ENCODE measurements around the gene GRIN3B. TPM values are rescaled to one million over a fixed set of nuclear protein-coding genes. Genes with fewer than 3 reads are reported as not detected.

GRIN3B gene
- total and polyA plus RNA-seq, 2 of the 8 experiments (the other 6 are each of a cell fraction or from before 2014, with no cell fraction given): 0.45 to 1.0 TPM

DNA sequence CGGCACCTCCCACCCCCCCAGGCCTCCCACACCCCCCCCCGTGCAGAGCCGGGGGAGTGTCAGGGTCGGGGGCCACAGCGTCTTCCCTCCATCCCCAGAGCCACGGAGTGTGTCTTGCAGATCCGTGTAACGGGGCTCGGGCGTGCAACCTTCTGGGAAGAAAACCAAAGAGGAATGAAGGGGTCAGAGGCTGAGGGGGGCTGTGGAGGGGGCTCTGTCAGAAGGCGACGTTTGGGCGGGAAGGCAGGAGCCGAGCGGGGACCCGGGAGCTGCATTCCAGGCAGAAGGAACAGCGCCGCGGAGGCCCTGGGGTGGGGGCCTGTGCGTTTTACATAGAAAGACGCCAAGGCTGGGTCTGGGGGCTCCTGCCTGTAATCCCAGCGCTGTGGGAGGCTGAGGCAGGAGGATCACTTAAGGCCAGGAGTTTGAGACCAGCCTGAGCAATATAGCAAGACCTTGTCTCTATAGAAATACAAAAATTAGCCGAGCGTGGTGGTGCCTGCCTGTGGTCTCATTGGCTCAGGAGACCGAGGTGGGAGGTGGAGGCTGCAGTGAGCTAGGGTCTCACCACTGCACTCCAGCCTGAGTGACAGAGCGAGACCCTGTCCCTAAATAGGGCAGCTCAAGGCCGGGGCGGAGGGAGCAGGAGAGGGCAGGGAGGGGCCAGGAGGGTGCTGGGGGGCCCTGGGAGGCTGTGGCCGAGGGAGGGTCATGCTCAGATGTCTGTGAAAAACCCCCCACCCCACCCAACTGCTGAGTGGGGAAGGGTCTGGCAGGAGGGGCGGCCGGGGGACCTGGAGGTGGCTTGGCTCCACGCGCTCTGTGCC, 46.6 kb upstream of the GRIN3B start:
- H2BK15ac ChIP-seq (ENCODE audit: low read length): peak overlapping the region; percentile 53; the same call in 1 of the 2 replicates
- no peaks in the 10 kb centered on the region for H3K9me3 ChIP-seq (ENCODE audit: insufficient read depth in 2 of 2, low read depth in 1 of 2, low read length in 1 of 2)
- ChIA-PET CTCF (ENCODE audit: partially characterized antibody) (interaction anchor here (0.6 to 2.8 kb wide), 4 partner anchors 8 to 260 kb away, joined by 3 to 9 read pairs (median 3); no protein-coding TSS in a partner anchor), POLR2A (ENCODE audit: partially characterized antibody) (interaction anchor here (0.6 to 1.9 kb wide), 6 partner anchors 14 to 315 kb away, joined by 3 to 8 read pairs (median 3); partner anchors contain the start of genes CIRBP and WDR18)
- no peak for TF ChIP-seq NRF1 (IDR thresholded peaks at IDR 0.05; ENCODE audit: low read depth, low read length)
- TF ChIP-seq, protein P1, sequence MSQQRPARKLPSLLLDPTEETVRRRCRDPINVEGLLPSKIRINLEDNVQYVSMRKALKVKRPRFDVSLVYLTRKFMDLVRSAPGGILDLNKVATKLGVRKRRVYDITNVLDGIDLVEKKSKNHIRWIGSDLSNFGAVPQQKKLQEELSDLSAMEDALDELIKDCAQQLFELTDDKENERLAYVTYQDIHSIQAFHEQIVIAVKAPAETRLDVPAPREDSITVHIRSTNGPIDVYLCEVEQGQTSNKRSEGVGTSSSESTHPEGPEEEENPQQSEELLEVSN (IDR thresholded peaks at IDR 0.05): peak; percentile 66
- no peak for TF ChIP-seq SAP30 (IDR thresholded peaks at IDR 0.05; ENCODE audit: insufficient read depth, insufficient replicate concordance, low read length)
- peak; percentile 55; the same call in 1 of the 2 replicates for TF ChIP-seq TEAD4 (IDR thresholded peaks at IDR 0.05; ENCODE audit: low read depth, low read length)
- peak overlapping the region; percentile 77; the same call in 1 of the 2 replicates for H2BK5ac ChIP-seq (ENCODE audit: low read depth, low read length)
- H3K9ac ChIP-seq (replicated peaks in 1 of 4; ENCODE audit: extremely low read depth in 1 of 4, low read depth in 3 of 4, low read length in 3 of 4): no peak overlapping the region
- H4K91ac ChIP-seq (replicated peaks; ENCODE audit: insufficient read length, low read length): peak overlapping the region; percentile 66
- H3K4me2 ChIP-seq (ENCODE audit: insufficient read depth in 1 of 2, low read depth in 2 of 2, low read length in 2 of 2): peak overlapping the region; percentile 38 to 63; a peak in 2 of 4 replicates
- peak overlapping the region; percentile 86 for H3K18ac ChIP-seq (ENCODE audit: extremely low read depth, low read length)
- DNase-seq (ENCODE audit: low read depth in 1 of 2, low spot score in 2 of 2) (no peak), FAIRE-seq (no peak)
- WGBS, 2 experiments (ENCODE audit: extremely low coverage in 1 of 2, insufficient coverage in 1 of 2, insufficient read length in 1 of 2, insufficient replicate concordance in 2 of 2, low coverage in 1 of 2, low lambda C conversion rate in 2 of 2, missing lambda C conversion rate in 1 of 2): 67% methylated on average over 26 of the region's 33 CpGs; no CpG with 5 or more reads in 1 of the 2 experiments
- no peak overlapping the region for H3K23ac ChIP-seq (ENCODE audit: insufficient read length)
- H4K20me1 ChIP-seq (replicated peaks in 1 of 2; ENCODE audit: control insufficient read depth in 1 of 2, insufficient read depth in 2 of 2, low read length in 2 of 2): peaks cover 0 to 1% of the 10 kb centered on the region in 2 experiments
- H2BK20ac ChIP-seq (ENCODE audit: low read length): no peak overlapping the region
- H2AK5ac ChIP-seq (ENCODE audit: low read depth, low read length): peak overlapping the region; percentile 59; the same call in 1 of the 2 replicates
- H3K56ac ChIP-seq (replicated peaks; ENCODE audit: insufficient read length, low read depth, low read length): no peak overlapping the region
- H3K14ac ChIP-seq (ENCODE audit: insufficient read length): no peak overlapping the region
- no peak overlapping the region for H2BK120ac ChIP-seq (replicated peaks; ENCODE audit: low read depth, low read length)
- peak overlapping the region; percentile 91 for H3K4ac ChIP-seq (replicated peaks; ENCODE audit: insufficient read length, low read depth, low read length)
- peak overlapping the region; percentile 45; the same call in 1 of the 2 replicates for H3K27ac ChIP-seq (ENCODE audit: low read depth, low read length)
- H2AFZ ChIP-seq (ENCODE audit: low read length): no peak overlapping the region
- H3K79me2 ChIP-seq (ENCODE audit: control insufficient read depth in 1 of 2, insufficient read depth in 2 of 2, low read length in 2 of 2): peaks cover 0 to 26% of the 10 kb centered on the region in 2 experiments; a peak in 1 of 4 replicates
- H3K23me2 ChIP-seq (ENCODE audit: low read depth, low read length): no peaks in the 10 kb centered on the region; the same call in 1 of the 2 replicates
- H4K8ac ChIP-seq (ENCODE audit: extremely low read depth, insufficient read depth, low read length): peak overlapping the region; percentile 54
- no peaks in the 10 kb centered on the region for H3K27me3 ChIP-seq (replicated peaks in 1 of 4; ENCODE audit: control insufficient read depth in 3 of 4, extremely low read depth in 1 of 4, insufficient read depth in 3 of 4, low read length in 3 of 4)
- H3K4me1 ChIP-seq (replicated peaks in 1 of 4; ENCODE audit: control insufficient read depth in 3 of 4, insufficient read depth in 4 of 4, low read length in 3 of 4): peaks cover 5 to 46% (median 23%) of the 10 kb centered on the region in 4 experiments
- no peaks in the 10 kb centered on the region for H3K36me3 ChIP-seq (ENCODE audit: control insufficient read depth in 2 of 4, insufficient read depth in 4 of 4, low read length in 3 of 4)
- peak overlapping the region; percentile 60 for H4K5ac ChIP-seq (ENCODE audit: insufficient read length, low read depth, low read length)
- H3K4me3 ChIP-seq (ENCODE audit: extremely low read depth in 1 of 4, insufficient read depth in 2 of 4, low read depth in 3 of 4, low read length in 4 of 4): peak overlapping the region in 2 of 4 experiments; percentile 12 to 51; a peak in 2 of 8 replicates
- H2BK12ac ChIP-seq (ENCODE audit: low read depth, low read length): peak overlapping the region; percentile 7; the same call in 1 of the 2 replicates
- peaks cover 11% of the 10 kb centered on the region for H3K79me1 ChIP-seq (ENCODE audit: low read depth, low read length)

Data from H1 (cell line).